Measurements from ENCODE around the gene WWOX.

WWOX gene

GRCh38 chr16:78916928-78917545 lies 817.6 kb downstream of the WWOX start:
- no peak overlapping the region for H3K4me3 ChIP-seq (ENCODE audit: low read length)
- no peak for TF ChIP-seq ZNF274 (IDR thresholded peaks at IDR 0.05; ENCODE audit: low read depth, low read length)

DNA sequence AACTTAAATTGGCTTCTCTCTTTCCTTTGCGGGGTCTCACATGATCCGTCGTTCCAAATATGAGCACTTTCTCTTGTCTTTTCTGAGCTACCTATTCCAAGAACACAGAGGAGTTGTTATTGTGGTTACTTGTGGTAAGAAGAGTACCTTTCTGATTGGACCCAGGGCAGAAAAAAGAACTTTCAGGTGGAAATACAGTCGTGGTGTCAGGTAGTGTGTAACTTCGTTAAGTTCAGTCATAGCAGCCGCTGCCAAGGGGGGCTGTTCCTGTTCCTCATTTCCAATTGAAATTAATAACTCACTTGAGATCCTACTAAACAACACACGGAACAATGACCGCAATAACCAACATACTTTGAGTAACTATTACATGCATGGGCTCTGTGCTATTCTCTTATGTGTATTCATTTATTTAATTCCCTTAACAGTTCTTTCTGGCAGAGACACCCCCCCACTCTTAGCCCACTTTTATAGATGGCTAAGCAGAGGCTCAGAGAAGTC lies 819.4 kb downstream of the WWOX start:
- no peak for TF ChIP-seq ZNF274 (IDR thresholded peaks at IDR 0.05; ENCODE audit: low read depth, low read length)
- H3K4me3 ChIP-seq (ENCODE audit: low read length): no peak overlapping the region

DNA sequence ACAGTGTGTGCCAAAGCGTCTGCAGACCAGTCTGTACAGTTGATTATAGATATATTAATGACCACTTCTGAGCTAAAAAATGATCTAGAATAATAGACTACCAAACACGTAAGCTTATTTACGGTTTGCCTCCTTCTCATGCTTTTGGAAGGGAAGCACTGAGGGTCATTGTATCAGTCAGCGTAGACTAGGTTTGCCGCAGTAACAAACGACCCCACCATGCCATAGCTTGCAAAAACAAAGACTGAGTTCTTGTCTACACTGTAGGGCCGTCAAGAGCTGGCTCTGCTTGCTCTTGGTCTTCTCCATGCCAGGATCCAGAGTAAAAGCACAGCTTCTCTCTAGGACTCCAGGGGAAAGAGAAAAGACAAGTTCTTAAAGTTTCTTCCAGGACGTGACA lies 820.4 kb downstream of the WWOX start:
- TF ChIP-seq ZNF274 (IDR thresholded peaks at IDR 0.05; ENCODE audit: low read depth, low read length): no peak

DNA sequence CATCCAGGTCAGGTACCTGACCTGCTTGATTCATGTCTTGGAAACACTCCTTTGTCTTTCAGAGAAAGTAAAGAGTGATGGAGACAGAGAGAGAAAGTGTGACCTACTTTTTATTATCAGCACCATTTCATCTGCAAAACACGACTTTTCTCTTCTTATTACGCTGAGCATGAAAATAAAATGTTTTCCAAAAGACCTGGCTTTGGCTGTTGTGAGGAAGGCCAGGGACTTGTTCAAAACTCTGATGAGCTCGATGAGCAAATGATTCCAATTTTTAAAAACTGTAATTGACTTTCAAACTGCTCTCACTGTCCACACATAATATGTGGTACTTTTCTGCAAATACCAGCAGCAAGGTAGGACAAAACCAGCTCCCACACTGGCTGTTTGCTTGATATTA lies 821.2 kb downstream of the WWOX start:
- TF ChIP-seq ZNF274 (IDR thresholded peaks at IDR 0.05; ENCODE audit: low read depth, low read length): no peak
- H3K4me3 ChIP-seq (ENCODE audit: low read length): no peak overlapping the region

More for the DNA sequence above, 820.4 kb downstream of the WWOX start:
- no peak overlapping the region for H3K4me3 ChIP-seq (ENCODE audit: low read length)

DNA sequence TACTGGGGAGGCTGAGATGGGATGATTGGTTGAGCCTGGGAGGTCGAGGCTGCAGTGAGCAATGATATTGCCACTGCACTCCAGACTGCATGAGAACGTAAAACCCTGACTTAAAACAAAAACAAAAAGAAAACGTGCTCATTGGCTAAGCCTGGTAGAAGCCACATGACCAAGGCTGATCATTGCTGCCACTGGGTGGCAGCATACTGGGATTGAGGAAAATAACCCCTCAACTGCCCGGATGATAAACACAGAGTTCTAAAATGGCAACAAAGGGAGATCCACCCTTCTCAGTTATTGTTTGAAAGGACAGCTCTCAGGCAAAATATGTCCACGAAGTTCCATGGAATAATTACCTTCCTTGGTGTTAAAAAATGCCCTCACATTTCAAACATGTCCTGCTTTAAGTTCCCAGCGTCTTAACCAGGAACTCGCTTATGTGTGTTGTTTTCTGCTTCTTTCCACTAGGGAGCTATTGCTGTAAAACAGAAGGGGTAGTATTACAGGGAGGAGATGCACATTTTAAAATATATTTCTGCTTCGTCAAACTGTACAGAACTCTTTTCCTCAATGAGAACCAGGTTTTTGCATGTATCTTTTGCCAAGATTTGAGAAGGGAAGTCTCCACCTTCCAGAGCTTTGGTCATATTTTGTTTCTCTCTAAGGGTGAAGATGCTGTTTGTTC lies 825.8 kb downstream of the WWOX start:
- TF ChIP-seq ZNF274 (IDR thresholded peaks at IDR 0.05; ENCODE audit: low read depth, low read length): no peak

GRCh38 chr16:78926723-78927210 lies 827.3 kb downstream of the WWOX start:
- H3K4me3 ChIP-seq (ENCODE audit: low read length): no peak overlapping the region
- no peak for TF ChIP-seq ZNF274 (IDR thresholded peaks at IDR 0.05; ENCODE audit: low read depth, low read length)

More for the DNA sequence above, 825.8 kb downstream of the WWOX start:
- no peak overlapping the region for H3K4me3 ChIP-seq (ENCODE audit: low read length)

DNA sequence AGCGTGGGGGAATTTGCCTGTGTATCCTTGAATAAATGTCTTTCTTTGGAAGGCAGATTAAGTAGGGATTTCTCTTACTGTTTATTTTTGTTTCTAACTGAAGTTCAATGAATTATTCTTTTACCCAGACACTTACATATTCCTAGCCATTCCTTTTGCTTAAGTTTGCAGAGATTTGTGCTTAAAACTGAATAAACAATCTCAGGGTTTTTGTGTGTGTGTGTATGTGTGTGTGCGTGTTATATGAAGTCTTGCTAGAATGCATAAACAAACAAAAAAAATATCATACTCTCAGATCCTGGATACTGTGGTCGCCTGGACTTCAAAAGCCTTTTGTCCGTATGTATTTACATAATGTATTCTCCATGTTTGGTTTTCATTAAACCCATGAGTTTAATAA lies 828.3 kb downstream of the WWOX start:
- TF ChIP-seq ZNF274 (IDR thresholded peaks at IDR 0.05; ENCODE audit: low read depth, low read length): no peak
- H3K4me3 ChIP-seq (ENCODE audit: low read length): no peak overlapping the region

DNA sequence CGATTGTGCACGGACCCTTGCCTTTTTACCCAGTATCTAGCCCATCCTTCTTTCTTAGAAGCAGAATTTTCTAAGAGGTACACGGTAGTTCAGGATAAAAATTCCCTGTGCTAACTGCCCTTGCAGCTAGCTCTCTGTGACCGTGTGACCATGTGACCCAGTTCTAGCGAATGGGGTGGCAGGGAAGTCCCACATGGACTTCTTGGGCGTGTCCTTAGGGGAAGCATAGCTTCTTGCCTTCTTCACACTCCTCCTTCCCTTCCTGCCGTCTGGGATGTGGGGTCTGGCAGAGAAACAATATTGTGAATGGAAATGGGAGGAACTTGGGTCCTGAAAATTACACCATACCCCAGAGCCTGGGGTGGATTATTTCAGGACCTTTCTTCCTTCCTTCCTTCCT lies 830.4 kb downstream of the WWOX start:
- TF ChIP-seq ZNF274 (IDR thresholded peaks at IDR 0.05; ENCODE audit: low read depth, low read length): no peak
- no peak overlapping the region for H3K4me3 ChIP-seq (ENCODE audit: low read length)

DNA sequence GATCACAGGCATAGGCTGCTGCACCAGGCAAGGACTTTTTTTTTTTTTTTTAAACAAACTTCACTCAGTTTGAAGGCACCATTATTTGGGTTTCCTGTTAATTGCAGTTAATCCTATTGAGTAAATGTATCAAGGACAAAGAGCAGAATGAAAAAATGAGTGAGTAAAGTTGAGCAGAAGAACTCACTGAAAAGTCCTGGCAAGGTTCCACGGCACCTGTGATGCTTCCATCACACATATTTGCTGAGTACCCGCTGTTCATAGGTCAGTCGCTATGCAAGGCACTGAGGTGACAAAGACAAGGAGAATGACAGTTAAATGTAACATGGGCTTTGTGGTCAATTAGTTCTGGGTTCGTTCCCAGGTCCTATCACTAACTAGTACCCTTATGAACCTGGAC lies 831.1 kb downstream of the WWOX start:
- no peak for TF ChIP-seq ZNF274 (IDR thresholded peaks at IDR 0.05; ENCODE audit: low read depth, low read length)

GRCh38 chr16:78931267-78931666 lies 831.8 kb downstream of the WWOX start:
- no peak overlapping the region for H3K4me3 ChIP-seq (ENCODE audit: low read length)
- no peak for TF ChIP-seq ZNF274 (IDR thresholded peaks at IDR 0.05; ENCODE audit: low read depth, low read length)

More for the DNA sequence above, 831.1 kb downstream of the WWOX start:
- H3K4me3 ChIP-seq (ENCODE audit: low read length): no peak overlapping the region

DNA sequence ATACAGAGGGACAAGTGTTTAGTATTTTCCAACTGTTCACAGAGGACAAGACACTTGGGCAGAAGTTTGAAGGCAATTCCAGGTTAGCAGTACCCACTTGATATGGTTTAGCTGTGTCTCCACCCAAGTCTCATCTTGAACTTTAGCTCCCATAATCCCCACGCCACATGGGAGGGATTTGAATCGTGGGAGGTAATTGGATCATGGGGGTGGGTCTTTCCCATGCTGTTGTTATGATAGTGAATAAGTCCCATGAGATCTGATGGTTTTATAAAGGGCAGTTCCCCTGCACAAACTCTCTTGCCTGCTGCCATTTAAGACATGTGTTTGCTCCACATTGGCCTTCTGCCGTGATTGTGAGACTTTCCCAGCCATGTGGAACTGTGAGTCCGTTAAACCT lies 832.2 kb downstream of the WWOX start:
- no peak for TF ChIP-seq ZNF274 (IDR thresholded peaks at IDR 0.05; ENCODE audit: low read depth, low read length)
- H3K4me3 ChIP-seq (ENCODE audit: low read length): no peak overlapping the region

DNA sequence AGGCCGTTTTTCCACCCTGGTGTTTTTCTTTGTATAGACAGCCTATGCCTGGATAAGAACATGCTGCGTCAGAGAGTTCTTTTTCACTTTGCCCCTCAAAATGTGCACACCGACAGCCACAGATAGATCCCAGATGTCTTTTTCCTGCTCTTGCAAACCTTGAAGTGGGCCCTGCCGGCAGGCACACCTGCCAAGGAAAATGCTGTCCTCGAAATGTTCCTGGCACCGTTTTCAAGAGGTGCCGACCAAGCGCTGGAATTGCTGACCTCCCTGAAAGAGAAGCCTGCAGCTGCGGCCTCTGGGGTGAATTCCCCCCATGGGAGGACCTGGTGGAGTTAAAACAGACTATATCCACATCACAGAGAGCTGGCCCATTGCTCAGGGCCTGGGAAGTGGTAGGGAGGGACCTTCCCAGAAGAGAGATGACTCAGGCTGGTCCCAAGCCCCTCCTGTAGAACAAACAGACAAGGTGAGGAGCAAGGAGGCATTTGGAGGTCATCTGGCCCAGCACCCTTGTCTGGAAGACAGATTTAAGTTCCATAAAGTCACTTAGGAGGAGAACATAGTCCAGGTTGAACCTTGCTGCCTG lies 833.0 kb downstream of the WWOX start:
- H3K4me3 ChIP-seq (ENCODE audit: low read length): no peak overlapping the region
- TF ChIP-seq ZNF274 (IDR thresholded peaks at IDR 0.05; ENCODE audit: low read depth, low read length): no peak

DNA sequence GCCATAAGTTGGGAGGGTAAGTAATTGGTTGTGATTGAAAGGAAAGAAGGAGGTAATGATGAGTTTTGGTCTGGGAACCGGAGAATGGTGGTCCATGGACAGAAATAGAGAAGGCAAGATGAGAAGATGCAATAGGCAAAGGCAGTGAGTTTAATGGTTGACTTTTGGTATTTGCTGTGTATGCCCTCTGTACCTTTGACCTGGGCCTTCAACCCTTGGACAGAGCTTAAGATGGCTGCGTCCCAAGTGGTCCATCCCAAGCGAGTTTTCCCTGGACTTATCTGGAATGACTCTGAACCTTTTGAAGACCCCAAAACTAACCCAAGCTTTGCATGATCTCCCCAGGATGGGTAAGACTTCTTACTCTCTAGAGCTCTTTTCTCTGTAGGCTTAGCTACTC lies 836.6 kb downstream of the WWOX start:
- no peak overlapping the region for H3K4me3 ChIP-seq (ENCODE audit: low read length)
- TF ChIP-seq ZNF274 (IDR thresholded peaks at IDR 0.05; ENCODE audit: low read depth, low read length): no peak

DNA sequence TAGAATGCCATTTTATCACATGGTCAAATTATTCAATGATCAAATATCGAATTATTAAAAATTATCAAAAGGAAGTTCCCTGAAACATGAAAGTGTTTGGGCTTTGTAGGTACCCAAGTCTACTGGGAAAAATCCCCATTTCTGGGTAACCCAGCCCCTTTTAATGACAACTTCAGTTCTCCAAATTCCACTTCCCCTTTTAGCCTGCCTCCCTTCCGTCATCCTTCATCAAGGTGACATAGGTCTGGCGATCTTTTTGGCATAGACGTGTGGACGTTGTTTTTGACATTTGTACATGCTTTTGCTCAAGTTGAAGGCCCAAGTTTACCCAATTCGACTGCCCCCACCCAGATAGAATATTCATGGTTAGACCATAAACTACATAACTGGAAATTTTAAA lies 840.1 kb downstream of the WWOX start:
- H3K4me3 ChIP-seq (ENCODE audit: low read length): no peak overlapping the region
- no peak for TF ChIP-seq ZNF274 (IDR thresholded peaks at IDR 0.05; ENCODE audit: low read depth, low read length)

All from GM08714 (cell line).